Hematopoietic multipotent progenitor cell treated with erythropoietin and hydrocortisone succinate and interleukin-3 and kit ligand, for 15 days (in vitro differentiated cells): ENCODE measurements around the gene MGLL.

Experiments used
- DNase-seq: peaks from one replicate; pipeline ENCODE4 v3.0.0-alpha.2; 2015; ENCODE audit warnings: low spot score

MGLL gene

DNA sequence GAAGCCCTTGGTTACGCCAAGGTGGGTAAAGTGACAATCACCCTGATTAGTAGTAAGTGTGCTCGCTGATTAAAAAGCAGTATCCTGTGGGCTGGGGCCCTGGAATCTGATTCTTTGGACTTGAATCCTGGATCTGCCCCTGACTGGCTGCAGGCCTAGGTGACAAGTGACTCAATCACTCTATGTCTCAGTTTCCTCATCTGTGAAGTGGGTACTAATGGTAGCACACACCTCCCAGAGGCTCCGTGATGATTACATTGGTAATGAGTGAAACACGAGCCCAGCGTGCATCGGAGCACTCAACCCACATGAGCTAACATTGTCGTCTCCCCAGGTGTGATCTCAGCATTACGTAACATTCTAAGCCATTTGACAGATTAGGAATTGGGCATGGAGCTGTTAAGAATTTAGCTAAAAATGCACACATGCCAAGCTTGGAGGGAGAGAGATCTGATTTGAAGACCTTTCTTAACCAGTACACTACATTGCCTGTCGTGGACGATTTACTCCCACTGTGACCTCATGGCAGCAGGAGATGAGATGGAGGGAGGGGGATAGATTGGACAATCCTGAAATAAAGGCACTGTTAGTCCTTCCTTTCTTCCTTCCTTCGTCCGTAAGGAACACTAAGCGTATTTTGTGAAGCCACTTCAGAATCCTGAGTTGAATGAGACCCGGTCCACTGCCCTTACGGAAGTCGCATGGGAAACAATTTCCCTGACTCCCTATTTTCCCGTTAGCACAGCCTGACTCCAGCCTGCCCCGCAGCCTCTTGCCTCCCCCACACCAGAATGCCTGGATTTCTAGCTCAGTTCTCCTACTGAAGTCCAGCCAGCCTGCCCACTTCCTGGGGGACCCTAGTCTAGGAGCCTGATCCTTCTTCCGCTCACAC is 32.1 kb downstream of the MGLL start:
- no peak for DNase-seq

GRCh38 chr3:127789051-127789450 is 33.3 kb downstream of the MGLL start:
- no peak for DNase-seq

DNA sequence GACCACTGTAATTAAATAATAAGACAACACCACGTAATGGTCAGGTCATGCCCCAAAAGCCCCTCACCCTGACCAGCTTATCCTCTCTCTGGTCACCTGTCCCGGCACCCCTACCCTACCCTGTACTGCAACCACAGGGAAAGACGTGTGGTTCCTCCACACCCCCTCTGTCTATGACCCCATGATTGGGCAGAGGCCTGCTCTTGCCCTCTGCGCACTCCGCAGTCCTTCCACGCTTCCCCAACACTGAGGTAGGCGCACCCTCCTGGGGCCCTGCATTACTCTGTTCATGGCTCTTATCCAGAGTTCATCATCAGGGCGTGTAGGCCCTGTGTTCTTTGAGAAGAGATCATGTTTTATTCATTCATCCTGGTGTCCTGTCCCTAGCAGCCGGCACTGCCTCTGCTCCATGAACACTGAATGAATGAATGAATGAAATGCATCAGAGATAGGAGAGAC is 33.8 kb downstream of the MGLL start:
- DNase-seq: no peak

GRCh38 chr3:127787571-127788365 is 34.5 kb downstream of the MGLL start:
- no peak for DNase-seq

GRCh38 chr3:127787071-127787490 is 35.2 kb downstream of the MGLL start:
- no peak for DNase-seq

GRCh38 chr3:127786353-127787070 is 35.8 kb downstream of the MGLL start:
- DNase-seq: no peak

GRCh38 chr3:127785711-127786265 is 36.5 kb downstream of the MGLL start:
- DNase-seq: no peak

GRCh38 chr3:127784865-127785710 is 37.2 kb downstream of the MGLL start:
- no peak for DNase-seq

GRCh38 chr3:127784283-127784682 is 38.0 kb downstream of the MGLL start:
- no peak for DNase-seq

DNA sequence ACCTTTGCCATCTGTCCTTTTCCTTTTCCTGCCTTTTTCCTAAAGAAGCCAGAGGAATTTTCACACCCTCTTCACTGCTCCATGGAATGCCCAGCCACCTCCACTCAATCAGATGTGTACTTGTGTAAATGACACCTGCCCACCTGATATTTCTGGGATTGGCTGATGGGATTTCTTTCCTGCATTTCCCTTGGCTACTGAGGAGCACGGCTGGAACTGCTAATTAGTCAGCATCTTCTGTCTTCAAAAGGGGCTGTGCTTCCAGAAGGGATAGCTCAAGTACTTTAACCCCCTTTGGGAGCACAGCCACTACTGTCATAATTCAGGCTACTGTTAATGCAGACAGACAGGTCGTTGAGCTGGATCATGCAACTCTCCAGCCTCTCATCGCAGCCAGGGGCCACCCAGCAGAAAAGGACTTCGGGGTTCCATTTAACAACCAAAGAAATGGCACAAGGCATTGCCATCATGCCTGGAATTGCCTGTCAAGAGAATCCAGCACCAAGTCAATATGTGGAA is 38.6 kb downstream of the MGLL start:
- DNase-seq: no peak

GRCh38 chr3:127783166-127783565 is 39.1 kb downstream of the MGLL start:
- DNase-seq: no peak

DNA sequence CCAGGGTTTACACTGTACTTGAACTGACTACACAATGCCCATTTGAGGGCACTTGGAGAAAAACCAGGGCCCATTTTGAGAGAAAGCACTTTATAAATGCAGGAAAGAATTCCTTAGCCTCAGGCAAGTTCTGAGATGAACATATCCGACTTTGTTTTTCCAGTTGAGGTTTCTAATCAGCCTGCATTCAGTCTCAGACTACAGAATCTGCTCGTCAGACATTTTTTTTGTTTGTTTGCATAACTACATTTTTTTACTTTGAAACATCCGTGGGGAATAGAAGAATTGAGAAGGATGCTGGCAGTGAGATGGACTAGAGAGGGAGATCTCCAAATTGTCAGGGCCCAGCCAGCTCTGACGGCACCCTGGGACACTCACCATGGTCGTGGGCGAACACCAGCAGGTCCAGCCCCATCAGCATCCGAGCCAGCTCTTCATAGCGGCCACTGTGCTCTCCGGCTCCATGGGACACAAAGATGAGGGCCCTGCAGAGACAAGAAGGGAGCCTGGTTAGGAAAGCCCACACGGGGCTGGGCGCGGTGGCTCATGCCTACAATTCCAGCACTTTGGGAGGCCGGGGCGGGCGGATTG is 40.8 kb downstream of the MGLL start:
- DNase-seq: no peak

DNA sequence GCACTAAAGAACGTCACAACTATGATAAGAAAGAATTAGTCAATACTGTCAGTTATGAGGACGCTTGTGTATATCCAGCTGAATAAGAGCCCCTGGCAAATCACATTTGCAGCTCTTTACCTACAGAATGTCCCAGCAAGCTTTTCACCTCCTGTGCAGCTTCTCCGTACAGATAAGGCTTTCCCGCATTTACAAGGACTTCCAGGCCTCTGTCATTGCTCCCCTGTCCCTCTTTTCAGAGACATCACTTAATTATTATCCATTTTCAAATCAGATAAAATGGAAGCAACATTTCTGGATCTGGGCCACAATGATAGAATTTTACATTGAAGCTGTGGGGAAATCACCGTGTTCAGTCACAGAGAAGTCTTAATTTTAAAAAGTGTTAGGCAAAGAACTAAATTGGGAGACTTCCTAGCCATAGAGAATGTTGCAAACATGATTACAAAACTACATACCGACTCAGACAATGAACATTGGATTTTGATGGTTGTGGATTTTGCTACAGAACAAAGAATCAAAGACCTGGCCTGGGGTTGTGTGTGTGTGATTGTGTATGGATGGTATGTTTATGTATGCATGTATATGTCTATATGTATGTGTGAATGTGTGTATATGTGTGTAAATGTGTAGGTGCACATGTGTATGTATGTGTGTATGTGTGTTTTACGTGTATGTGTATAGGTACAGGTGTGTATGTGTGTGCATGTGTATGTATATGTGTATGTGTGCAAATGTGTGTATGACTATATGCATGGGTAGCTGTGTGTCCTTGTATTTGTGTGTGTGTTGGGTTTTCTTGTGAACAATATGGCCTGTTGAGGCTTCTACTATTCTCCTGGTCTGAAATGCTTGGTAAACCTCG is 41.5 kb downstream of the MGLL start:
- DNase-seq: no peak

DNA sequence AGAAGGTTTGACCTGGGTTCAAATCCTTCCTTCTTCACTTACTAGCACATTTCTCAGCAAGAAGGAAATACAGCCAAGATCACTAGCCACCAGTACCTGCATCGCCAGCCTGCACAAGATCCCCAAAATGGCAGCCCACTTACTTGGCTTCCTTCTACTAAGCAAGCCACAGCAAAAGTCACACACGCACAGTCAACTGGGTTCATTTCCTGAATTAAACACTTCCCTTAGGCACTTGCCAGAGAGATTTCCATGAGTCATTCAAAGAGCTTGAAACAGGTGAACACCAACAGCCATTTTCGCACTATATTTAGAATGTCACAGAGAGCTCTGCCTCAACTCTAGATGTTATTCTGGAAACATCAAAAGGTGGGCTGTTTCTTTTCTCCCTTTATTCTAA is 42.6 kb downstream of the MGLL start:
- DNase-seq: no peak

DNA sequence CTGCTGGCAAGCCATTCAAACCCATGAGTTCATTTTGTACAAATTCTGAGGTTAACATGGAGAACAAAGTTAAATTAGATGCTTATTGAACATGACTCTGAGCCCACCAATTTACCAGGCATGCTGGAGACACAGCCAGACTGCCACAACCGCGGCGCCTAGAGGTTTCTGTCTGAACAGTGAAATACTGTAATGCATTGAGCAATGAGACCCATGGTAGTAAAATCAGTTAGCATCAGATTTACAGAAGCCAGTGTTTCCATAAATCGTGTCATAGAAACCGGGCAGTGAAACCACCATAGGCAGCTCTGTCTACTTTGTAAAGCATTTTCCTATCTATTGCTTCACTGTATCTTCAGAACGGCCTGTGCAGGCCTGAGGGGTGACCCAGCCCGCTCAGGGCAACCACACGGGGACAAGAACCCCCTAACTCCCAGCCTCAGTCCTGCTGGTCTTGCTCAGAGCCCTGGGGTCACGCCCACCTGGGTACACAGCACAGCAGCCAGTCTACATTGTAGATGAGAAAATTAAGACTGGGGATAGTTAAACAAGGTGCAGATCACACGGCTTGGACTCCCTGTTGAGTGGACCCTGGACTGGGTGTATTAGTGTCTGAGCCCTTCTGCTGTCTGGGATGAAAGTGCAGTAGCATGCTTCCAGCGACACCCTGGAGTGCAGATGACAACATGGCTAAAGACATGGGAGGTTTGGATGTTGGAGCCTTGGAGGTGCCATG is 44.2 kb downstream of the MGLL start:
- no peak for DNase-seq

DNA sequence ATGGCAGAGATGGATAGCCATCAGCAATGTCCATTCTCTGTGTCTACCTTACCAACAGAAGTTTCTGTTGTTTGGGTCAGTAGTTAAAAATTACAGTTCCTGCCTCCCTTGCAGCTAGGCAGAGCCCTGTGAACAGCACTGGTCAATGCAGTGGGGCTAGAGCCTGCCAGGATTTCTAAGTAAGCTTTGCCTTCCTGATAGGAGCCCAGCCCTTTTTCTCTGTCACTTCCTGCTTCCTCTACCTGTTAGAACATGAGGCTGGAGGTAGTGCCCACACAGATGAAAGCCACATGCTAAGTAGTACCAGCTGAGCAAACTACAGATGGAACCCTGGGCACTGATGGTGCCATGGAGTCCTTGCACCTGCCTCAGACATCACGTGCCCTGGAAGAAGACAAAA is 45.0 kb downstream of the MGLL start:
- DNase-seq: no peak

DNA sequence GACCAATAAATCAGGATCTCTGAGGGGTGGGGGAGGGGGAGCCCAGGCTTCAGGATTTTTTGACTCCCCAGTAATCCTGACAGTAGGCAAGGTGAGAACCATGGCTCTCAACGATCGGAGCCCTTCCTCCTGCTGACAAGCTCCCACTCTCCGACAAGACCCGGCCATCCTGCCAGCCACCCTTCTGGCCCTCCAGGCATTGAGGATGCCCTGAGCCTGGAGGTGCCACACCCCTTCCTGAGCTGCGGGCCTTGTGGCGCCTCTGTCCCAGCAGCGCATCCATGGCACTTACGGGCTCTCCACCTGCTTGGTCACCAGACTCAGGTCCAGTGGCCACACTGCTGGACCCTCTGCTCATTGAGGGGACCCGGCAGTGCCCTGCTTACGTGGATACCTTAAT is 46.0 kb downstream of the MGLL start:
- DNase-seq: no peak

GRCh38 chr3:127775398-127776109 is 46.8 kb downstream of the MGLL start:
- no peak for DNase-seq
